ENCODE measurements around the gene KAT6B. TPM values are rescaled to one million over a fixed set of nuclear protein-coding genes. Genes with fewer than 3 reads are reported as not detected.
A peak's percentile ranks its signal among the peaks of the same experiment; 100 is the strongest.

Gene KAT6B
- total and polyA plus RNA-seq, 10 of the 15 experiments (the other 5 are each of a cell fraction or from before 2014, with no cell fraction given): 2.7 to 22.6 (median 15.7) TPM

GRCh38 chr10:75019370-75019769, 193.0 kb downstream of the KAT6B start (continued):
- TF ChIP-seq SUZ12 (IDR thresholded peaks at IDR 0.05; ENCODE audit: unreplicated experiment) (no peak), POU2F2 (IDR thresholded peaks at IDR 0.05; ENCODE audit: borderline replicate concordance, low read depth, low read length) (no peak), SMC3 (IDR thresholded peaks at IDR 0.05; ENCODE audit: borderline replicate concordance, low read length) (peak; percentile 80; the same call in 1 of the 2 replicates), SRF (IDR thresholded peaks at IDR 0.05; ENCODE audit: low read depth in 2 of 2, low read length in 2 of 2) (no peak), SPI1 (IDR thresholded peaks at IDR 0.05; ENCODE audit: borderline replicate concordance, insufficient read depth, low read depth, low read length) (no peak), MTA3 (IDR thresholded peaks at IDR 0.05; ENCODE audit: borderline replicate concordance, low read length) (no peak), WRNIP1 (IDR thresholded peaks at IDR 0.05; ENCODE audit: borderline replicate concordance, low read depth, low read length) (no peak), E2F4 (IDR thresholded peaks at IDR 0.05; ENCODE audit: low read depth, low read length) (no peak), ATF7 (IDR thresholded peaks at IDR 0.05; ENCODE audit: low read depth) (peak; percentile 28; the same call in 1 of the 2 replicates), GATAD2B (conservative IDR thresholded peaks at IDR 0.05; ENCODE audit: low read depth) (no peak), E4F1 (IDR thresholded peaks at IDR 0.05; ENCODE audit: borderline replicate concordance, partially characterized antibody) (no peak), KDM1A (IDR thresholded peaks at IDR 0.05; ENCODE audit: borderline replicate concordance) (no peak), BACH1 (IDR thresholded peaks at IDR 0.05; ENCODE audit: borderline replicate concordance) (no peak), TAF1 (IDR thresholded peaks at IDR 0.05; ENCODE audit: borderline replicate concordance, low read depth, low read length) (no peak), IRF4 (IDR thresholded peaks at IDR 0.05; ENCODE audit: low read depth, low read length) (no peak), ZNF687 (IDR thresholded peaks at IDR 0.05) (no peak), SREBF2 (IDR thresholded peaks at IDR 0.05; ENCODE audit: low read length) (no peak), SKIL (IDR thresholded peaks at IDR 0.05; ENCODE audit: low read depth, poor library complexity, severe bottlenecking) (peak; percentile 55), TCF3 (IDR thresholded peaks at IDR 0.05; ENCODE audit: borderline replicate concordance, insufficient read depth, low read depth, low read length) (no peak), EED (IDR thresholded peaks at IDR 0.05; ENCODE audit: low read depth) (no peak), STAT3 (IDR thresholded peaks at IDR 0.05; ENCODE audit: low read depth, low read length) (no peak), CREM (IDR thresholded peaks at IDR 0.05; ENCODE audit: low read depth) (no peak), RBBP5 (conservative IDR thresholded peaks at IDR 0.05) (no peak)
